ENCODE data around the gene PARVA. TPM values are rescaled to one million over a fixed set of nuclear protein-coding genes. Genes with fewer than 3 reads are reported as not detected.

PARVA gene
- total and polyA plus RNA-seq, 2 of the 8 experiments (the other 6 are each of a cell fraction or from before 2014, with no cell fraction given) = 3.1 to 13.5 TPM

DNA sequence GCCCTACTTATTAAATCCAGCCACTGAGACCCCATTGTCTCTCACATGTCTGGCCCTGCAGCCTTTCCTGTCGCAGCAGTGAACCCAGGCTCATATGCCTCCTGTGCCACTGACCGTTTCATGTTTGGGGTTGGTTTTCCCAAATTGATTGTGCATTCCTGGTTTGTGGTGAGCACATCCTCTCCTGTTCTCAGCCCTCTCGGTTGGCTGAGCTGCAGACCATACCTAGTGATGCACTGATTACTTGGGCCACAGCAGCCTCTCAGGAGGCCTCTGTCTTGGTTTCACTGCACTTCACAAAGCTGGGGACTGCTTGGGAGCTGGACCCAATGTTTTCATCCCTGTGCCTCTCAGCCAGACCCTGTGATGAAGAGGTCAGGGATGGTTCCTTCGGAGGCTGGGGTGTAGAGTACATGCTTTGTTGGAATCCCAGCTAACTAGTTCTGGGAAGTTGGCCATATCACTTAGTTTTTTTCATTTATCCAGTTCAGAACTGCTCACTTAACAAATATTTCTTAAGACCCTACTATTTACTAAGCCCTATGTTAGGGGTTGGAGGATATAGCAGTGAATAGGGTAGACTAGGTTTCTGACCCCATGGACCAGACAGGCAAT, 30.9 kb downstream of the PARVA start:
- no peaks in the 10 kb centered on the region for H3K27me3 ChIP-seq (replicated peaks in 1 of 4; ENCODE audit: control insufficient read depth in 3 of 4, extremely low read depth in 1 of 4, insufficient read depth in 3 of 4, low read length in 3 of 4)
- DNase-seq (ENCODE audit: low read depth in 1 of 2, low spot score in 2 of 2) = no peak
- H2BK12ac ChIP-seq (ENCODE audit: low read depth, low read length) = no peak overlapping the region
- no peak overlapping the region for H3K18ac ChIP-seq (ENCODE audit: extremely low read depth, low read length)
- FAIRE-seq = no peak
- TF ChIP-seq BCL11A (IDR thresholded peaks at IDR 0.05; ENCODE audit: low read depth in 2 of 2, low read length in 2 of 2) (no peak), RXRA (IDR thresholded peaks at IDR 0.05; ENCODE audit: insufficient read depth, low read depth, low read length) (no peak), SIRT6 (IDR thresholded peaks at IDR 0.05; ENCODE audit: low read length) (no peak), EP300 (IDR thresholded peaks at IDR 0.05; ENCODE audit: borderline replicate concordance in 1 of 2, low read depth in 2 of 2, low read length in 2 of 2) (no peak), CHD2 (IDR thresholded peaks at IDR 0.05; ENCODE audit: low read length) (no peak), HDAC2 (IDR thresholded peaks at IDR 0.05; ENCODE audit: borderline replicate concordance in 1 of 2, low read depth in 2 of 2, low read length in 2 of 2) (no peak), CREB1 (IDR thresholded peaks at IDR 0.05) (no peak), SIN3A (conservative IDR thresholded peaks at IDR 0.05 in 1 of 2, IDR thresholded peaks at IDR 0.05 in 1 of 2; ENCODE audit: low read depth in 1 of 2, low read length in 2 of 2) (no peak)
- TF ChIP-seq, protein P1, sequence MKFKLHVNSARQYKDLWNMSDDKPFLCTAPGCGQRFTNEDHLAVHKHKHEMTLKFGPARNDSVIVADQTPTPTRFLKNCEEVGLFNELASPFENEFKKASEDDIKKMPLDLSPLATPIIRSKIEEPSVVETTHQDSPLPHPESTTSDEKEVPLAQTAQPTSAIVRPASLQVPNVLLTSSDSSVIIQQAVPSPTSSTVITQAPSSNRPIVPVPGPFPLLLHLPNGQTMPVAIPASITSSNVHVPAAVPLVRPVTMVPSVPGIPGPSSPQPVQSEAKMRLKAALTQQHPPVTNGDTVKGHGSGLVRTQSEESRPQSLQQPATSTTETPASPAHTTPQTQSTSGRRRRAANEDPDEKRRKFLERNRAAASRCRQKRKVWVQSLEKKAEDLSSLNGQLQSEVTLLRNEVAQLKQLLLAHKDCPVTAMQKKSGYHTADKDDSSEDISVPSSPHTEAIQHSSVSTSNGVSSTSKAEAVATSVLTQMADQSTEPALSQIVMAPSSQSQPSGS (IDR thresholded peaks at IDR 0.05; ENCODE audit: low read length) = no peak
- no peak overlapping the region for H3K14ac ChIP-seq (ENCODE audit: insufficient read length)
- no peak overlapping the region for H3K27ac ChIP-seq (ENCODE audit: low read depth, low read length)
- no peaks in the 10 kb centered on the region for H3K23me2 ChIP-seq (ENCODE audit: low read depth, low read length)
- H3K79me2 ChIP-seq (ENCODE audit: control insufficient read depth in 1 of 2, insufficient read depth in 2 of 2, low read length in 2 of 2) = no peaks in the 10 kb centered on the region
- no peak overlapping the region for H4K91ac ChIP-seq (replicated peaks; ENCODE audit: insufficient read length, low read length)
- no peaks in the 10 kb centered on the region for H3K79me1 ChIP-seq (ENCODE audit: low read depth, low read length)
- H4K20me1 ChIP-seq (replicated peaks in 1 of 2; ENCODE audit: control insufficient read depth in 1 of 2, insufficient read depth in 2 of 2, low read length in 2 of 2) = no peaks in the 10 kb centered on the region
- H3K9me3 ChIP-seq (ENCODE audit: insufficient read depth in 2 of 2, low read depth in 1 of 2, low read length in 1 of 2) = no peaks in the 10 kb centered on the region
- 94% methylated on average over 4 of the region's 4 CpGs; no CpG with 5 or more reads in 1 of the 2 experiments for WGBS, 2 experiments (ENCODE audit: extremely low coverage in 1 of 2, insufficient coverage in 1 of 2, insufficient read length in 1 of 2, insufficient replicate concordance in 2 of 2, low coverage in 1 of 2, low lambda C conversion rate in 2 of 2, missing lambda C conversion rate in 1 of 2)
- H3K23ac ChIP-seq (ENCODE audit: insufficient read length) = no peak overlapping the region
- no peak overlapping the region for H4K5ac ChIP-seq (ENCODE audit: insufficient read length, low read depth, low read length)
- no peak overlapping the region for H3K4ac ChIP-seq (replicated peaks; ENCODE audit: insufficient read length, low read depth, low read length)
- H3K4me3 ChIP-seq (ENCODE audit: extremely low read depth in 1 of 4, insufficient read depth in 2 of 4, low read depth in 3 of 4, low read length in 4 of 4) = no peak overlapping the region
- POLR2A ChIA-PET (ENCODE audit: partially characterized antibody) = no interaction called here
- no peak overlapping the region for H3K9ac ChIP-seq (replicated peaks in 1 of 4; ENCODE audit: extremely low read depth in 1 of 4, low read depth in 3 of 4, low read length in 3 of 4)
- no peak overlapping the region for H3K4me2 ChIP-seq (ENCODE audit: insufficient read depth in 1 of 2, low read depth in 2 of 2, low read length in 2 of 2)
- CTCF ChIA-PET (ENCODE audit: partially characterized antibody) = no interaction called here
- no peaks in the 10 kb centered on the region for H3K36me3 ChIP-seq (ENCODE audit: control insufficient read depth in 2 of 4, insufficient read depth in 4 of 4, low read length in 3 of 4)
- no peak overlapping the region for H2BK15ac ChIP-seq (ENCODE audit: low read length)
- no peak overlapping the region for H2AK5ac ChIP-seq (ENCODE audit: low read depth, low read length)
- no peak overlapping the region for H2AFZ ChIP-seq (ENCODE audit: low read length)
- H2BK20ac ChIP-seq (ENCODE audit: low read length) = no peak overlapping the region
- no peak overlapping the region for H4K8ac ChIP-seq (ENCODE audit: extremely low read depth, insufficient read depth, low read length)
- no peak overlapping the region for H2BK120ac ChIP-seq (replicated peaks; ENCODE audit: low read depth, low read length)
- H3K56ac ChIP-seq (replicated peaks; ENCODE audit: insufficient read length, low read depth, low read length) = no peak overlapping the region
- peaks cover 0 to 7% (median 4%) of the 10 kb centered on the region in 4 experiments; a peak in 4 of 7 replicates for H3K4me1 ChIP-seq (replicated peaks in 1 of 4; ENCODE audit: control insufficient read depth in 3 of 4, insufficient read depth in 4 of 4, low read length in 3 of 4)
- H2BK5ac ChIP-seq (ENCODE audit: low read depth, low read length) = no peak overlapping the region

All from H1 (cell line).